Activated T-cell treated with anti-CD3 and anti-CD28 coated beads, Interleukin-2, amount 50 U/mL, for 72 hours (primary cell): ENCODE measurements around the gene PLEKHA1. TPM values are rescaled to one million over a fixed set of nuclear protein-coding genes. Genes with fewer than 3 reads are reported as not detected.
A peak's percentile ranks its signal among the peaks of the same experiment; 100 is the strongest.

Source experiments
- ATAC-seq, 2 donors: fragments of 150-1000 bp; cut with Tn5 transposase; replicated peaks in 1 of 2; 2 replicates each; pipeline ENCODE4 v1.10.0; 2021; ENCODE audit warnings: moderate library complexity in 2 of 2, mild to moderate bottlenecking in 1 of 2
- DNase-seq, 2 donors: peaks; one replicate each; pipeline ENCODE4 v3.0.0; 2021 to 2022; ENCODE audit warnings: mixed read lengths in 1 of 2
- H3K27ac Mint-ChIP-seq: one replicate; pipeline ENCODE4 v1.8.0; 2022; ENCODE audit warnings: mild to moderate bottlenecking, moderate library complexity, mixed read lengths
- H3K27me3 Mint-ChIP-seq: one replicate; pipeline ENCODE4 v1.8.0; 2022; ENCODE audit warnings: low read depth, mixed read lengths
- H3K36me3 Mint-ChIP-seq, 2 donors: one replicate each; pipeline ENCODE4 v1.8.0; 2022; ENCODE audit warnings: mixed read lengths in 2 of 2, mild to moderate bottlenecking in 1 of 2; ENCODE audit not compliant: insufficient read depth in 2 of 2
- H3K4me1 Mint-ChIP-seq: one replicate; pipeline ENCODE4 v1.8.0; 2022; ENCODE audit warnings: low read depth, mixed read lengths
- H3K4me3 Mint-ChIP-seq, 2 donors: one replicate each; pipeline ENCODE4 v1.8.0; 2022; ENCODE audit warnings: mild to moderate bottlenecking in 2 of 2, mixed read lengths in 2 of 2, moderate library complexity in 2 of 2
- H3K9me3 Mint-ChIP-seq, 2 donors: one replicate each; pipeline ENCODE4 v1.8.0; 2022; ENCODE audit warnings: mixed read lengths in 2 of 2
- total RNA-seq, 2 donors: library from RNA; stranded (reverse); gene quantifications; one replicate each; pipeline ENCODE4 v1.2.3, GENCODE V29; 2022

Gene PLEKHA1
- total RNA-seq, 2 donors from 2014 or later: 8.7 to 14.8 TPM

- Mint-ChIP-seq H3K27me3 (peaks cover 45% of the 10 kb centered on the region), H3K9me3 (no peaks in the 10 kb centered on the region), H3K36me3 (no peaks in the 10 kb centered on the region), H3K4me1 (no peaks in the 10 kb centered on the region), H3K4me3 (no peak overlapping the region), H3K27ac (no peak overlapping the region)
- no peak for ATAC-seq
- no peak for DNase-seq
Observed at GRCh38 chr10:122454071-122454470, 79.6 kb downstream of the PLEKHA1 start.

DNA sequence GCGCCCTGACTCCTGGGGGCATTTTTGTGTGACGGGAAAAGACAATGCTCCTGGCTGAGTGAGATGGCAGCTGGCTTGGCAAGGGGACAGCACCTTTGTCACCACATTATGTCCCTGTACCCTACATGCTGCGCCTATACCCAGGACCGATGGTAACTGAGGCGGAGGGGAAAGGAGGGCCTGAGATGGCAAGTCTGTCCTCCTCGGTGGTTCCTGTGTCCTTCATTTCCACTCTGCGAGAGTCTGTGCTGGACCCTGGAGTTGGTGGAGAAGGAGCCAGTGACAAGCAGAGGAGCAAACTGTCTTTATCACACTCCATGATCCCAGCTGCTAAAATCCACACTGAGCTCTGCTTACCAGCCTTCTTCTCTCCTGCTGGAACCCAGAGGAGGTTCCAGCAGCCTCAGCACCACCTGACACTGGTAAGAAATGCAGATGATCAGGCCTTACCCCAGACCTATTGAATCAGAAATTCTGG is 80.1 kb downstream of the PLEKHA1 start, which contains the start of gene ARMS2:
TSS of gene ARMS2 (plus strand) at position 51 of the 478 bp plus-strand sequence. CDS start at position 126, 75 bp downstream.
- Mint-ChIP-seq H3K36me3 (no peaks in the 10 kb centered on the region), H3K27me3 (peaks cover 51% of the 10 kb centered on the region), H3K4me3 (no peak within 1 kb of the TSS), H3K9me3 (no peaks in the 10 kb centered on the region), H3K4me1 (no peaks in the 10 kb centered on the region), H3K27ac (no peak within 1 kb of the TSS)
- DNase-seq (no peak), ATAC-seq (no peak)

DNA sequence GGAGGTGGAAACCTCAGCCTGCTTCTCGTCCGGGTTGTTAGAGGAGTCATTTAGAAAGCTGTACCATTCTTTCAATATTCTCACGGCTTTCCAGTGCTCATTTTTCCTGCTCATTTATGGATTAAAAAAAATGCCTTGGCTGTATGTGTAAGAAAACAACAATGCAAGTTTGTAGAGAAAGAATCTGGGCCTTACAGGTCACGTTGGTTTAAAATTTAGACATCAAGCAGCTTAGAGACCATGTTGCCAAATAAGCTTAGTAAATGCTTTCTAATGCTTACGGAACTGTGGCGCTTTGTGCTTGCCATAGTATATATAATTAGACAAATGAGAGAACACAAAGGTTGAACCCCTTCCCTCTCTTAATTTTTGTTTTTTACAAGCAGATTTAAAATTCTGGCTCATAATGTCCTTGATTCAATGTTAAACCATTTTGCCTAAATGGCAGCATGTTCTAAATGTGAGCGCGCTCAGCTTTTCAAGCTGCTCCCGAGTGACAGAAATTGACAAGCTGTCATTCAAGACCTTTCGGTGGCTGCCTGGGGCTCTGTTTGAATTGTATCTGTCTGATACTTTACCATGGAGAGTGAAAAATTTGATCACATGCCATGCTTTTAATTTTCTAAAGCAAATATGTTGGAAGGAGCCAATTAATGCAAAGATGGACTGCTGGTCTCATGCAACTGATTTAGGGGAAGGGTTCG is 81.0 kb downstream of the PLEKHA1 start:
- DNase-seq: no peak
- Mint-ChIP-seq H3K4me1 (no peaks in the 10 kb centered on the region), H3K36me3 (no peaks in the 10 kb centered on the region), H3K9me3 (no peaks in the 10 kb centered on the region), H3K27ac (no peak overlapping the region), H3K4me3 (no peak overlapping the region), H3K27me3 (peaks cover 54% of the 10 kb centered on the region)
- no peak for ATAC-seq

- no peak for ATAC-seq
- DNase-seq: no peak
- Mint-ChIP-seq H3K4me1 (peaks cover 7% of the 10 kb centered on the region), H3K27me3 (peaks cover 57% of the 10 kb centered on the region), H3K9me3 (no peaks in the 10 kb centered on the region), H3K27ac (no peak overlapping the region), H3K36me3 (no peaks in the 10 kb centered on the region), H3K4me3 (no peak overlapping the region)
Observed at GRCh38 chr10:122457934-122458333, 83.4 kb downstream of the PLEKHA1 start.

DNA sequence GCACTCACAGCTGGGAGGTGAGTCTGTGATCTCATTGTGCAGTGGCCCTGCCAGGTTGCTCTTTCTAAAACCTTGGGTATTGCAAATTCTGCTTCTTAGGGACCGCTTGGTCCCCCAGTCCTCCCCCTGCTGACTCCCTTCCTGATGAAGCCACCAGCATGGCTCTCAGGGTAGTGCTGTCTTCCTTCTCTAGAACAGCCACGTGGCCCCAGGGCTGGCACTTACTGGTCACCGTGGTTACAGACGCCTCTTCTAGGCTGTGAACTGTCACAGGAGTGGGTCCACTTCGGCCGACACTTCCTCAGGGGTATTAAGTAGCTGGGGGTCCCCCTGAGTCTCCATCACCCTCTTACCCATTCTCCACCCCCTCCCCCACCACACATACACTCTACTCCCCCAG is 84.2 kb downstream of the PLEKHA1 start:
- H3K9me3 Mint-ChIP-seq: no peaks in the 10 kb centered on the region
- no peak overlapping the region for H3K27ac Mint-ChIP-seq
- H3K4me1 Mint-ChIP-seq: peaks cover 8% of the 10 kb centered on the region
- H3K36me3 Mint-ChIP-seq: no peaks in the 10 kb centered on the region
- DNase-seq: no peak
- H3K4me3 Mint-ChIP-seq: no peak overlapping the region
- H3K27me3 Mint-ChIP-seq: peaks cover 65% of the 10 kb centered on the region
- ATAC-seq: no peak

DNA sequence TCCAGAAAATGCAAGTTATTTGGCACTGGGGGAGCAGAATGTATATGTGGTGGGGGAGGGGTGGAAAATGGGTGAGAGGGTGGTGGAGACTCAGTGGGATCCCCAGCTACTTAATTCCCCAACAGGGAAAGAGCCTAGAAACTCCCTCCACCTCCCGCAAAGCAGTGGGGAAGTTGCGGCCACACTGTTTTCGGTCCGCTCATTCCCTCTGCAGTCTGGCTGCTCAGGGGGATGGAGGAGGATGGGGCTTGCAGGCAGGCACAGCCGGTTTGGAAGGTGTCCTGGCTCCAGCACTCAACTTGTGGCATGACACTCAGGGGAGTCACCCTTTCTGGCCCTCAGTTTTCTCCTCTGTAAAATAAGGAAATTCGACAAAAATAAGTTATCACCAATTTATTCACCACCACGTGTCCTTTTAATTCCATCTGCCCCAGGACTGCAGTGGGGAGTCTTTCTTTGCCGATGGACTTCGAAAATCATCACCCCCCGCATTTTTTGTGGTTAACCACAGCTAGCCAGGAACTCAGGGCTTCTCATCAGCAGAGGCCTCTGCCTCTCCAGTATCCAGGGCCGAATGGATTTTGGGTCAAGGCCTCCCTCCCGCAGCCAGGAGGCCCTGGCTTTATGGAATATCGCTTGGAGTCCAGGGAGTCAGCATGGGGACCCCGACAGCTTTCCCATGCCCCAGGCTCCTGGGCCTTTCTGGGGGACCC is 85.2 kb downstream of the PLEKHA1 start:
- ATAC-seq (no peak), DNase-seq (no peak)
- H3K9me3 Mint-ChIP-seq: no peaks in the 10 kb centered on the region
- peaks cover 8% of the 10 kb centered on the region for H3K4me1 Mint-ChIP-seq
- H3K36me3 Mint-ChIP-seq: no peaks in the 10 kb centered on the region
- no peak overlapping the region for H3K27ac Mint-ChIP-seq
- H3K27me3 Mint-ChIP-seq: peaks cover 71% of the 10 kb centered on the region
- no peak overlapping the region for H3K4me3 Mint-ChIP-seq

- Mint-ChIP-seq H3K4me3 (peak overlapping the region; percentile 42 to 58), H3K36me3 (no peaks in the 10 kb centered on the region), H3K4me1 (peaks cover 8% of the 10 kb centered on the region), H3K27me3 (peaks cover 76% of the 10 kb centered on the region), H3K9me3 (no peaks in the 10 kb centered on the region), H3K27ac (no peak overlapping the region)
- no peak for DNase-seq
- no peak for ATAC-seq
Observed at GRCh38 chr10:122460891-122461293, 86.4 kb downstream of the PLEKHA1 start.

DNA sequence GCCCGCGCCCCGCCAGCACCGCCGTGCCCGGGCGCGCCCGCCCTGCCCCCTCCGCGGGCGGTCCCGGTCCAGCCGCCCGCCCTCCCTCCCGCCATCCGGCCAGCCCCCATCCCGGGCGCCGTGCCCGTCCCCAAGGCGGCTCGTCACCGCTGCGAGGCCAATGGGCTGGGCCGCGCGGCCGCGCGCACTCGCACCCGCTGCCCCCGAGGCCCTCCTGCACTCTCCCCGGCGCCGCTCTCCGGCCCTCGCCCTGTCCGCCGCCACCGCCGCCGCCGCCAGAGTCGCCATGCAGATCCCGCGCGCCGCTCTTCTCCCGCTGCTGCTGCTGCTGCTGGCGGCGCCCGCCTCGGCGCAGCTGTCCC is 86.8 kb downstream of the PLEKHA1 start, which contains the start of gene HTRA1:
TSS of gene HTRA1 (plus strand) at position 187 of the 362 bp plus-strand sequence. CDS start at position 287, 100 bp downstream.
- no peak for DNase-seq
- H3K27me3 Mint-ChIP-seq: peaks cover 76% of the 10 kb centered on the region
- H3K9me3 Mint-ChIP-seq: no peaks in the 10 kb centered on the region
- peak within 1 kb of the TSS; percentile 82 to 89 for H3K4me3 Mint-ChIP-seq
- H3K36me3 Mint-ChIP-seq: no peaks in the 10 kb centered on the region
- peak; percentile 44 to 46 for ATAC-seq
- H3K4me1 Mint-ChIP-seq: peaks cover 8% of the 10 kb centered on the region
- H3K27ac Mint-ChIP-seq: no peak within 1 kb of the TSS

GRCh38 chr10:122461729-122462532 is 87.4 kb downstream of the PLEKHA1 start:
- Mint-ChIP-seq H3K27ac (no peak overlapping the region), H3K27me3 (peaks cover 77% of the 10 kb centered on the region), H3K4me3 (peak overlapping the region; percentile 82 to 89), H3K4me1 (peaks cover 8% of the 10 kb centered on the region), H3K9me3 (no peaks in the 10 kb centered on the region), H3K36me3 (no peaks in the 10 kb centered on the region)
- peak; percentile 8 to 12 for DNase-seq
- peak; percentile 53 to 58 for ATAC-seq

DNA sequence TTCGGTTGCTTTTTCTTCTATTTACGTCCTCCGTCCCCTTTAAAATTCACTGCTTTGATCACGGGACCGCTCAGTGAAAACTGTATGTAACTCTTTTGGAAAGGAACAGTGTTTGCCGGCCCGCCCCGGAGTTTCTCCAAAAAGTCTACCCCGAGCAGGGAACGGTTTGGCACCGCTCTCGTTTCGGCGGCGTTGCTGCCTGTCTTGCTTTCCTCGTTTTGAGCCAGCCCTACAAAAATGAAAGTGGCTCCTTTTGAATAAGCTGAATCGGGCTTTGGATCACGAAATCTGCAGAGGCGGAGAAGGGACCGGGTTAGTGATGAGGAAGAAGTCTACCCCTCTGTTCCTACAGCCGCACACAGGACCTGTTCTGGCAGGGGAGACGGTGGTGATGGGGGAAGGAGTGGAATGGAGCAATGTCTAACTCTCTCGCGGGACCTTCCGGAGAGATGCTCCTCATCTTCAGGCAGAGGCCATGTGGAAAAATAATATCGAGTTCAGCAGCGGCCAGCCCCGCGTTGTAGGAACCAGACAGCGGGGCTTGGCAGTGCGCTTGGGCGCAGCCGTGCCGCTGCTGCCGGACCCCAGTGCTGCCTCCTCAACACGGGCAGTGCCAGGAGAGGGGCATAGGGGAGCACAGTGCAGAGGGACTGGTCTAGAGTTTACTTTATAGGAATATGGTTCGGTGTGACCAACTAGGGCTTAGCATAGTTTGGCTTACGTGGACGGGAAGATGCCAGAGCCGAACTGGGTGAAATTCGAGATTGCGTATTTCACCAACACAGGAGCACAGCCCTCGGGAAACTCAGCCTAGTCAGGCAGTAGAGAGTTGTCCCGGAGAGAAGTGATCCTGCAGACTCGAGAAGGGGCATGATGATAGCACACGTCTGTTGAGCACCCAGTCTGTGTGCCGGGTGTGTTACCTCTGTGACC is 88.3 kb downstream of the PLEKHA1 start:
- Mint-ChIP-seq H3K27me3 (peaks cover 77% of the 10 kb centered on the region), H3K4me1 (peaks cover 8% of the 10 kb centered on the region), H3K9me3 (no peaks in the 10 kb centered on the region), H3K4me3 (peak overlapping the region; percentile 82 to 89), H3K27ac (no peak overlapping the region), H3K36me3 (no peaks in the 10 kb centered on the region)
- DNase-seq (peak in 1 of 2 donors; percentile 24), ATAC-seq (peak; percentile 24 to 29)

DNA sequence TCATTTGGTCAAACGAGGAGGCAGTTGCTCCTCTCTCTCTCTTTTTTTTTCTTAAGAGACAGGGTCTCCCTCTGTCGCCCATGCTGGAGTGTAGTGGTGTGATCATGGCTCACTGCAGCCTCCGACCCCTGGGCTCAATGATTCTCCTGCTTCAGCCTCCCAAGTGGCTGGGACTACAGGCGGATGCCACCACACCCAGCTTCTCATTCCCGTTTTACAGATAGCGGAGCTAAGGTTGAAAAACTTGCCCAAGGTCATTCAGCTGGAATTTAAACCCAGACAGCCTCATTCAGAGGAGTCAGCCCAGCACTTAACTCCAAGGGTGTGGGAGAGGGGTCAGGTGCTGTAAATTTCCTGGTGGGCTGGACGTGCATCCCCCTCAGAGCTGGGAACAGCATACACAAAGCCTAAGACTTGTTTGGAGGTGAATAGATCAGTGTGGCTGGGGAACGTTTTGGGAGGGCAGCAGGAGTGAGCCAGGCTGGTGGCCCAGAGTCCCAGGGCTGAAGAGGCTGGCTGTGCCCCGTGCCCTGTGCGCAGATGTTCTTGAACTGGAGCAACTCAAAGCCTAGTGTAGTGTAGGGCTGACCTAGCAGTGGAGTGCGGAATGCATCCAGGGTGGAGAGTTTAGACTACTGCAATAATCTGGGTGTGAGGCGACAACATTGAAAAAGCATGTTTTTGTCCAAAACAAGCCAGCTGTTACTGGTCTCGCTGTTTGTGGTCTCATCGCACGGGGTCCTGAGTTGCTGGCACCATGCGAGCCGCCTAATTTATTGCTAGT is 89.2 kb downstream of the PLEKHA1 start:
- Mint-ChIP-seq H3K27ac (no peak overlapping the region), H3K36me3 (no peaks in the 10 kb centered on the region), H3K9me3 (no peaks in the 10 kb centered on the region), H3K4me1 (peaks cover 8% of the 10 kb centered on the region), H3K27me3 (peaks cover 73% of the 10 kb centered on the region), H3K4me3 (peak overlapping the region; percentile 5 to 12)
- no peak for ATAC-seq
- DNase-seq: no peak

GRCh38 chr10:122464250-122464510 is 89.7 kb downstream of the PLEKHA1 start:
- Mint-ChIP-seq H3K27me3 (peaks cover 71% of the 10 kb centered on the region), H3K27ac (no peak overlapping the region), H3K4me3 (no peak overlapping the region), H3K9me3 (no peaks in the 10 kb centered on the region), H3K36me3 (no peaks in the 10 kb centered on the region), H3K4me1 (peaks cover 8% of the 10 kb centered on the region)
- DNase-seq (no peak), ATAC-seq (no peak)
